Prostate gland (tissue), 2 donors: ENCODE results near the gene ADGRF5. TPM values are rescaled to one million over a fixed set of nuclear protein-coding genes. Genes with fewer than 3 reads are reported as not detected.

Source experiments
- DNase-seq: peaks from one replicate; pipeline ENCODE4 v3.0.0-alpha.2; 2019; ENCODE audit warnings: low spot score
- H3K27ac ChIP-seq, 2 donors: fragments of 200-600 bp; sonication (generic); 2 replicates each; pipeline ENCODE4 v1.5.1; 2017 to 2019
- H3K27me3 ChIP-seq: fragments of 200-600 bp; sonication (generic); replicated peaks from 2 replicates; pipeline ENCODE4 v1.5.1; 2019; ENCODE audit not compliant: insufficient read depth
- H3K36me3 ChIP-seq, 2 donors: fragments of 200-600 bp; sonication (generic); 1 replicate in 1 of 2; 2 replicates in 1 of 2; pipeline versions ENCODE4 v1.5.1 to v1.8.1; 2017 to 2019
- H3K4me1 ChIP-seq: fragments of 200-600 bp; sonication (generic); replicated peaks from 2 replicates; pipeline ENCODE4 v1.5.1; 2019
- H3K4me3 ChIP-seq, 2 donors: fragments of 200-600 bp; sonication (generic); 2 replicates each; pipeline ENCODE4 v1.5.1; 2017 to 2019
- H3K9me3 ChIP-seq: fragments of 200-600 bp; sonication (generic); 2 replicates; pipeline ENCODE4 v1.5.1; 2017
- CTCF ChIP-seq, 4 experiments: fragments of 200-600 bp in 2 of 4; fragments of 450-650 bp in 2 of 4; sonication (generic) in 2 of 4; IDR thresholded peaks; 1 replicate in 3 of 4; 2 replicates in 1 of 4; pipeline ENCODE4 v1.5.1; 2016 to 2019; ENCODE audit warnings: antibody characterized with exemption in 4 of 4, mild to moderate bottlenecking in 2 of 4, moderate library complexity in 2 of 4
- POLR2A ChIP-seq: fragments of 450-650 bp; IDR thresholded peaks from one replicate; pipeline ENCODE4 v1.6.1; 2016; ENCODE audit warnings: antibody characterized with exemption, mild to moderate bottlenecking
- POLR2AphosphoS5 ChIP-seq: sonication (generic); formaldehyde crosslinking; IDR thresholded peaks from one replicate; pipeline ENCODE4 v1.6.1; 2017; ENCODE audit warnings: antibody characterized with exemption
- WGBS: methylation state at CpG from one replicate; pipeline ENCODE4 v1.1.5; 2018; 5-methylcytosine and 5-hydroxymethylcytosine counted together
- intact Hi-C: fragments of 100-400 bp; cut with DNase I; formaldehyde crosslinking; loops from one replicate; pipeline ENCODE4 v1.14.2; 2022
- total RNA-seq, 2 donors: library from RNA; depleted of rRNA; stranded (reverse); fragments of >200 nt; gene quantifications; one replicate each; pipeline ENCODE4 v1.1.0, GENCODE V29; 2016

Gene ADGRF5
- total RNA-seq, 2 donors from 2014 or later = 4.7 to 16.1 TPM

- 61% methylated on average over 6 of the region's 6 CpGs for WGBS
- H3K4me3 ChIP-seq = no peak overlapping the region
These were observed 4.0 kb upstream of the ADGRF5 start for GRCh38 chr6:46925563-46926253.

GRCh38 chr6:46923476-46923875 lies 1.7 kb upstream of the ADGRF5 start:
- TF ChIP-seq CTCF (IDR thresholded peaks at IDR 0.05) (no peak), POLR2AphosphoS5 (no peak), POLR2A (no peak)
- Histone ChIP-seq H3K4me1 (no peaks in the 10 kb centered on the region), H3K27me3 (no peaks in the 10 kb centered on the region), H3K4me3 (no peak overlapping the region), H3K36me3 (no peaks in the 10 kb centered on the region), H3K9me3 (no peaks in the 10 kb centered on the region), H3K27ac (no peak overlapping the region)
- 77% methylated on average over 7 of the region's 7 CpGs for WGBS
- DNase-seq = no peak
- intact Hi-C loops = no loop called here

More at GRCh38 chr6:46925563-46926253, 4.0 kb upstream of the ADGRF5 start:
- Histone ChIP-seq H3K4me1 (no peaks in the 10 kb centered on the region), H3K36me3 (no peaks in the 10 kb centered on the region), H3K27me3 (no peaks in the 10 kb centered on the region), H3K27ac (no peak overlapping the region), H3K9me3 (no peaks in the 10 kb centered on the region)
- intact Hi-C loops = no loop called here
- DNase-seq = no peak
- TF ChIP-seq CTCF (IDR thresholded peaks at IDR 0.05) (no peak), POLR2A (no peak), POLR2AphosphoS5 (no peak)

GRCh38 chr6:46921059-46921458 lies 679 bp downstream of the ADGRF5 start:
- no peaks in the 10 kb centered on the region for H3K9me3 ChIP-seq
- DNase-seq = no peak
- intact Hi-C loops = no loop called here
- H3K36me3 ChIP-seq = no peaks in the 10 kb centered on the region
- no peaks in the 10 kb centered on the region for H3K27me3 ChIP-seq
- no peak overlapping the region for H3K4me3 ChIP-seq
- TF ChIP-seq CTCF (IDR thresholded peaks at IDR 0.05) (no peak), POLR2AphosphoS5 (no peak), POLR2A (no peak)
- WGBS = 75% methylated on average over 6 of the region's 6 CpGs
- no peak overlapping the region for H3K27ac ChIP-seq
- H3K4me1 ChIP-seq = no peaks in the 10 kb centered on the region

- H3K27ac ChIP-seq = no peak overlapping the region
These were observed 2.9 kb downstream of the ADGRF5 start for GRCh38 chr6:46918806-46919205.

More at GRCh38 chr6:46918806-46919205, 2.9 kb downstream of the ADGRF5 start:
- Histone ChIP-seq H3K4me1 (no peaks in the 10 kb centered on the region), H3K9me3 (no peaks in the 10 kb centered on the region), H3K36me3 (no peaks in the 10 kb centered on the region), H3K4me3 (no peak overlapping the region), H3K27me3 (no peaks in the 10 kb centered on the region)
- WGBS = 84% methylated on average over 3 of the region's 3 CpGs
- no peak for DNase-seq
- no peak for TF ChIP-seq POLR2AphosphoS5
- TF ChIP-seq CTCF (IDR thresholded peaks at IDR 0.05) = no peak
- TF ChIP-seq POLR2A = no peak
- intact Hi-C loops = no loop called here
